Common myeloid progenitor, CD34-positive (primary cell): ENCODE results near the gene IL2RA.
"Not testable (repeated sequence)": the region's sequence is repeated elsewhere in the genome, so short reads cannot be mapped to it uniquely, and the experiment has no call there.

Source experiments
- CTCF ChIA-PET: fragments of 350-600 bp; sonication (Branson Sonifier 250); formaldehyde crosslinking; loops from one replicate; lab custom pipeline; 2021; ENCODE audit warnings: antibody characterized with exemption; lab: Charles Lee
- POLR2A ChIA-PET: fragments of 350-600 bp; sonication (Branson Sonifier 250); formaldehyde crosslinking; loops from one replicate; lab custom pipeline; 2021; ENCODE audit warnings: antibody characterized with exemption; lab: Charles Lee
- DNase-seq, 3 donors: peaks; one replicate each; pipeline versions ENCODE4 v3.0.0 to v3.0.0-alpha.2; 2013
- H3K27ac ChIP-seq, 2 experiments: 1 replicate in 1 of 2; 2 replicates in 1 of 2; pipeline ENCODE4 v1.7.0; 2013; ENCODE audit warnings: inconsistent platforms in 2 of 2, low read length in 2 of 2, mild to moderate bottlenecking in 2 of 2, low read depth in 1 of 2, moderate library complexity in 1 of 2; ENCODE audit not compliant: severe bottlenecking in 2 of 2, insufficient read depth in 1 of 2, poor library complexity in 1 of 2
- H3K27me3 ChIP-seq, 5 experiments: replicated peaks in 2 of 5; 1 replicate in 3 of 5; 2 replicates in 2 of 5; pipeline versions ENCODE4 v1.6.1 to v1.7.0; 2013; ENCODE audit warnings: low read length in 4 of 5, mild to moderate bottlenecking in 2 of 5, moderate library complexity in 2 of 5, inconsistent platforms in 1 of 5; ENCODE audit not compliant: insufficient read depth in 5 of 5, control insufficient read depth in 4 of 5
- H3K36me3 ChIP-seq, 4 experiments: 1 replicate in 2 of 4; 2 replicates in 2 of 4; pipeline versions ENCODE4 v1.6.1 to v1.7.0; 2013; ENCODE audit warnings: low read length in 3 of 4, control low read depth in 1 of 4, mild to moderate bottlenecking in 1 of 4; ENCODE audit not compliant: control insufficient read depth in 4 of 4, insufficient read depth in 4 of 4
- H3K4me1 ChIP-seq, 4 experiments: 1 replicate in 3 of 4; 2 replicates in 1 of 4; pipeline versions ENCODE4 v1.6.1 to v1.7.1; 2013; ENCODE audit warnings: low read length in 3 of 4, mild to moderate bottlenecking in 3 of 4, control low read depth in 1 of 4, inconsistent platforms in 1 of 4, moderate library complexity in 1 of 4; ENCODE audit not compliant: control insufficient read depth in 4 of 4, insufficient read depth in 4 of 4; ENCODE audit errors: control extremely low read depth in 1 of 4
- H3K4me3 ChIP-seq, 7 experiments: 1 replicate in 4 of 7; 2 replicates in 3 of 7; pipeline versions ENCODE4 v1.5.1 to v1.7.0; 2013; ENCODE audit warnings: mild to moderate bottlenecking in 7 of 7, low read length in 6 of 7, moderate library complexity in 6 of 7, inconsistent platforms in 2 of 7, low read depth in 2 of 7, control low read depth in 1 of 7; ENCODE audit not compliant: insufficient read depth in 4 of 7, control insufficient read depth in 1 of 7; ENCODE audit errors: extremely low read depth in 1 of 7
- H3K9me3 ChIP-seq, 5 experiments: 1 replicate in 4 of 5; 2 replicates in 1 of 5; pipeline versions ENCODE4 v1.6.1 to v1.7.1; 2013; ENCODE audit warnings: low read length in 4 of 5, mild to moderate bottlenecking in 2 of 5, inconsistent platforms in 1 of 5, low read depth in 1 of 5, moderate library complexity in 1 of 5; ENCODE audit not compliant: control insufficient read depth in 4 of 5, insufficient read depth in 2 of 5; ENCODE audit errors: control extremely low read depth in 1 of 5
- WGBS: methylation state at CpG from one replicate; pipeline ENCODE4 v1.1.5; 2013; ENCODE audit not compliant: insufficient coverage; 5-methylcytosine and 5-hydroxymethylcytosine counted together

Gene IL2RA

GRCh38 chr10:6005856-6006395, 56.2 kb downstream of the IL2RA start:
- no peaks in the 10 kb centered on the region for H3K36me3 ChIP-seq
- H3K9me3 ChIP-seq = peaks cover 0 to 11% (median 8%) of the 10 kb centered on the region in 5 experiments
- ChIA-PET CTCF (interaction anchor here (1.2 kb wide), 1 partner anchor 81 kb away, joined by 4 read pairs; no protein-coding TSS in a partner anchor), POLR2A (no interaction called here)
- peaks cover 0 to 2% (median 0%) of the 10 kb centered on the region in 5 experiments for H3K27me3 ChIP-seq
- DNase-seq = no peak
- no peaks in the 10 kb centered on the region for H3K4me1 ChIP-seq
- 90% methylated on average over 3 of the region's 8 CpGs for WGBS
- no peak overlapping the region for H3K27ac ChIP-seq
- H3K4me3 ChIP-seq = no peak overlapping the region

DNA sequence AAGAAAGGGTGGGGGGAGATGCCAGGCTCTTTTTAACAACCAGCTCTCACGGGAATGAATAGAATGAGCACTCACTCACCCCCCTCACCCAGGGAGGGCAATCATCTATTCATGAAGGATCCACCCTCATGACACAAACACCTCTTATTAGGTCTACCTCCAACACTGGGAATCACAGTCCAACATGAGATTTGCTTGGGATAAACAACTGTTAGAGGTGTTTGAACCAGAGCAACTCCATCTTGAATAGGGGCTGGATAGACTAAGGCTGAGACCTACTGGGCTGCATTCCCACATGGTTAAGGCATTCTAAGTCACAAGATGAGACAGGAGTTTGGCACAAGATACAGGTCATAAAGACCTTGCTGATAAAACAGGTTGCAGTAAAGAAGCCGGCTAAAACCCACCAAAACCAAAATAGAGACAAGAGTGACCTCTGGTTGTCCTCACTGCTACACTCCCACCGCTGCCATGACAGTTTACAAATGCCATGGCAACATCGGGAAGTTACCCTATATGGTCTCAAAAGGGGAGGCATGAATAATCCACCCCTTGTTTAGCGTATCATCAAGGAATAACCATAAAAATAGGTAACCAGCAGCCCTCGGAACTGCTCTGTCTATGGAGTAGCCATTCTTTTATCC, 56.9 kb downstream of the IL2RA start:
- H3K4me3 ChIP-seq, CTCF ChIA-PET, H3K27me3 ChIP-seq, DNase-seq, POLR2A ChIA-PET, H3K36me3 ChIP-seq, H3K4me1 ChIP-seq, H3K27ac ChIP-seq: not testable (repeated sequence)
- 83% methylated on average over 5 of the region's 6 CpGs for WGBS
- peaks cover 0 to 11% (median 8%) of the 10 kb centered on the region in 5 experiments for H3K9me3 ChIP-seq

DNA sequence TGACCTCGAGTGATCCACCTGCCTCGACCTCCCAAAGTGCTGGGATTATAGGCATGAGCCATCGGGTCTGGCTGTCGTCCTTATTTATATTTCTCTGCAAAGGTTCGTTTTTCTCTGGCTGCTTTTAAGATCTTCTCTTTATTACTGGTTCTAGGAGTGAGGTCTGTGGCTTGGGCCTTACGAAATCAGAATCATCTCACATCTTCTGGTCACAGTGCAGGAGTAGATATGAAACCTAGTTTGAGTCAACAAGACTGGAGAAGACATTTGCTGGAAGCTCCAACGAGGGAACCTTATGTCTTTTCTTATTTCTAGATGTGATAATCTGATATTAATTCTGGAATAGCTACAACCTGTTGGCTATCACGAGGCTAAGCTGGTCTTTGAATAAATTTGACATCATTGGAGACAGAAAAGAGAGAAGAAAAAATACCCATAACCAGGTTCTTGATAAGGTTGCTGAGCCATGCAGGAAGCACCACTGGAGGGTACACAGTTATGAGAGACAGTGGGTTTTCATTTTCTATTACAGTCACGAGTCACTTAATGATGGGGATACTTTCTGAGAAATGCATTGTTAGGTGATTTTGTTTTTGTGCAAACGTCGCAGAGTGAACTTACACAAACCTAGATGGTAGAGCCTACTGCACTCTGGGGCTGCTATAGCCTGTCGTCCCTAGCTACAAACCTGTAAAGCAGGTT, 59.2 kb downstream of the IL2RA start:
- ChIA-PET CTCF (no interaction called here), POLR2A (no interaction called here)

DNA sequence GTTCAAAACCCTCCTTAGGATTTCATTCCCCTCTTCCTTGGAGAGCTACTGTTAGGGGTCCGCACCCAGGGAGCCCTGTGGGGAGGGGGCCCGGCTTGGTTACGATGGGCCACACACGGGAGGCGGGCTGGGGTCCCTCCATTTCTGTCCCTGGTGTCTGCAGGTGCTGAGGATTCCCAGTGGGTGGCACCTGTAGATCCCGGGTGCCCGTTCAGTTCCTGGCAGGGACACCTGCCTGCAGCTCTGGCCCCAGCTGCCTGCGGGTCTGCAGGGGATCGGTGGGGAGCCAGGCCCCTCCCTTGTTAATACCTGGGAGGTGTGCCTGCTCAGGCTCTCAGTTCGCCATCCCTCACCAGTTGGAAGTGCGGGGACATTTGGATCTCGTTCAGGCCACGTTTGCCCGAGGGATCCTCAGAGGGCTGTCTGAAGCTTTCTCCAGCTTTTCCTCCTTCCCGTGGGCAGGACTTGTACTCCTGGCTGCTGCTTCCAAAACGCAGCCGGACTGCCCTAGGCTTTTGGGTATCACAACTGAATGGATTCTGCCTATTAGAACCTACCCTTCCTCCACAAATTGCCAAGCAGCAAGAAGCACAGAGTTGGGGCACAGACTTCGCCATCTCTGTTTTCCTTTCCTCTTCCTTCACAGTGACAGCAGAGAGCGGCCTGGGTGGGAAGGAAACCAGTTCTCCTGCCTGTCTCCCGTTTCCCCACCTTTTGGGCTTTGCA, 62.6 kb downstream of the IL2RA start:
- no peaks in the 10 kb centered on the region for H3K4me1 ChIP-seq
- ChIA-PET POLR2A (no interaction called here), CTCF (no interaction called here)
- DNase-seq = no peak
- no peaks in the 10 kb centered on the region for H3K9me3 ChIP-seq
- H3K36me3 ChIP-seq = no peaks in the 10 kb centered on the region
- H3K4me3 ChIP-seq = no peak overlapping the region
- WGBS = 92% methylated on average over 20 of the region's 20 CpGs
- peaks cover 0 to 5% (median 0%) of the 10 kb centered on the region in 5 experiments for H3K27me3 ChIP-seq
- H3K27ac ChIP-seq = no peak overlapping the region

More for the DNA sequence above, 59.2 kb downstream of the IL2RA start:
- H3K27me3 ChIP-seq = peaks cover 0 to 7% (median 0%) of the 10 kb centered on the region in 5 experiments
- 93% methylated on average over 9 of the region's 12 CpGs for WGBS
- DNase-seq = no peak
- H3K36me3 ChIP-seq = no peaks in the 10 kb centered on the region
- H3K9me3 ChIP-seq = peaks cover 0 to 10% (median 8%) of the 10 kb centered on the region in 5 experiments
- H3K4me1 ChIP-seq = no peaks in the 10 kb centered on the region
- no peak overlapping the region for H3K4me3 ChIP-seq
- H3K27ac ChIP-seq = no peak overlapping the region

DNA sequence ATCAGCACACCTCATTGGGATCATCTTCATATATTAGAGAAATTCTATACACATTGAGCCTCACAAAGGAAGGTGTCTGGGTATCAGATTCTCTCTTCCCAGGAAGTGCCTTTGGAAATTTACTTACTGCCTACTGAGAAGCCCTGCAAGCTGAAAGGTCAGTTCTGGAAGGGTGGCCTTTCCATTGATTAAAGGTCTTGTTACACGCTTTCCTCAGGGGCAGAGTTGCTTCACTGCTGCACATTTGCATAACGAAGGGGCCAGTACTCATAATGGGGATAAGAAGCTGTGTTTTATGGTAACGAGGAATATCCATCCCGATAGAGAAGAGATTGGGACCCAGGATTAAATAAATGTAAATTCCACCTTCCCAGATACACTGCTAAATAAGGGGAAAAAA, 65.5 kb downstream of the IL2RA start:
- 100% methylated on average over 1 of the region's 4 CpGs for WGBS
- no peaks in the 10 kb centered on the region for H3K36me3 ChIP-seq
- no peak overlapping the region for H3K4me3 ChIP-seq
- no peak overlapping the region for H3K27ac ChIP-seq
- peaks cover 0 to 5% (median 0%) of the 10 kb centered on the region in 5 experiments for H3K27me3 ChIP-seq
- CTCF ChIA-PET = interaction anchor here (1.4 kb wide), 1 partner anchor 89 kb away, joined by 3 read pairs; no protein-coding TSS in a partner anchor
- H3K9me3 ChIP-seq = peaks cover 0 to 10% (median under 1%) of the 10 kb centered on the region in 5 experiments
- H3K4me1 ChIP-seq = no peaks in the 10 kb centered on the region
- no peak for DNase-seq
- POLR2A ChIA-PET = no interaction called here

DNA sequence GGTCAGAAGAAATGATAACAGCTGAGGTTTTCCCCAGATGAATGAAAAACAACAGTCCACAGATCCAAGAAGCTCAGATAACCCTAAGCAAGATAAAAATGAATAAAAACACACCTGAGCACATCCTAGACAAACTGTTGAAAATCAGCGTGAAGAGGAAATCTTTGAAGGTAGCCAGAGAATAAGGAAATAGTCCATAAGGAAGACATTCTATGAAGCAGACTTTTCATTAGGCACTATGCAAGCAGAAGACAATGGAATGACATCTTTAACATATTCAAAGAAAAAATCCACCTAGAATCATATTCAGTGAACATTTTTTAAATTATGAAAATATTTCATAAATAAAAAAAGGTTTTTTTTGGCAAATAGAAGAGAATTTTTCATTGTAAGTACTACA, 69.8 kb downstream of the IL2RA start:
- no peaks in the 10 kb centered on the region for H3K27me3 ChIP-seq
- H3K4me1 ChIP-seq = peaks cover 0 to 6% (median 2%) of the 10 kb centered on the region in 4 experiments
- ChIA-PET CTCF (interaction anchor here (1.2 to 1.3 kb wide), 2 partner anchors 22 to 68 kb away, joined by 3 to 4 read pairs; no protein-coding TSS in a partner anchor), POLR2A (no interaction called here)
- no peak overlapping the region for H3K27ac ChIP-seq
- H3K9me3 ChIP-seq = peaks cover 0 to 14% (median 4%) of the 10 kb centered on the region in 5 experiments
- WGBS = no CpG with 5 or more reads among the region's 1 CpG
- H3K4me3 ChIP-seq = no peak overlapping the region
- no peak for DNase-seq
- no peaks in the 10 kb centered on the region for H3K36me3 ChIP-seq
